Measurements from ENCODE around the gene SLC25A48.

SLC25A48 gene

GRCh38 chr5:135867599-135867998, 33.1 kb downstream of the SLC25A48 start:
- TF ChIP-seq CTCF (conservative IDR thresholded peaks at IDR 0.05; ENCODE audit: low read length): no peak
- TF ChIP-seq EZH2phosphoT487 (IDR thresholded peaks at IDR 0.05; ENCODE audit: borderline replicate concordance): no peak
- Histone ChIP-seq H3K9me2 (replicated peaks; ENCODE audit: low read depth, low read length) (no peaks in the 10 kb centered on the region), H3K4me2 (ENCODE audit: low read depth, low read length, poor library complexity, severe bottlenecking) (no peak overlapping the region), H2AFZ (ENCODE audit: low read length) (no peak overlapping the region), H3K4me3 (ENCODE audit: low read length, poor library complexity, severe bottlenecking) (no peak overlapping the region), H3K9me3 (ENCODE audit: insufficient read depth, low read depth, low read length) (no peaks in the 10 kb centered on the region), H3K79me2 (ENCODE audit: insufficient read depth, low read length) (no peaks in the 10 kb centered on the region), H3K36me3 (ENCODE audit: insufficient read depth, low read length) (no peaks in the 10 kb centered on the region), H3K9ac (ENCODE audit: low read depth, low read length, poor library complexity, severe bottlenecking) (no peak overlapping the region), H3K27me3 (ENCODE audit: insufficient read depth, low read length, poor library complexity, severe bottlenecking) (no peaks in the 10 kb centered on the region), H3K4me1 (ENCODE audit: insufficient read depth, low read length, poor library complexity, severe bottlenecking) (no peaks in the 10 kb centered on the region), H3F3A (ENCODE audit: low read depth) (no peaks in the 10 kb centered on the region), H4K20me1 (ENCODE audit: insufficient read depth, low read length, poor library complexity, severe bottlenecking) (no peaks in the 10 kb centered on the region)

- H3K4me3 ChIP-seq (ENCODE audit: low read length, poor library complexity, severe bottlenecking): no peak overlapping the region
- no peak overlapping the region for H2AFZ ChIP-seq (ENCODE audit: low read length)
- H3K4me2 ChIP-seq (ENCODE audit: low read depth, low read length, poor library complexity, severe bottlenecking): no peak overlapping the region
- H3K9ac ChIP-seq (ENCODE audit: low read depth, low read length, poor library complexity, severe bottlenecking): no peak overlapping the region
- H3K9me2 ChIP-seq (replicated peaks; ENCODE audit: low read depth, low read length): no peaks in the 10 kb centered on the region
- H3K9me3 ChIP-seq (ENCODE audit: insufficient read depth, low read depth, low read length): no peaks in the 10 kb centered on the region
- no peak for TF ChIP-seq EZH2phosphoT487 (IDR thresholded peaks at IDR 0.05; ENCODE audit: borderline replicate concordance)
- no peaks in the 10 kb centered on the region for H3F3A ChIP-seq (ENCODE audit: low read depth)
- no peaks in the 10 kb centered on the region for H4K20me1 ChIP-seq (ENCODE audit: insufficient read depth, low read length, poor library complexity, severe bottlenecking)
- no peaks in the 10 kb centered on the region for H3K4me1 ChIP-seq (ENCODE audit: insufficient read depth, low read length, poor library complexity, severe bottlenecking)
- H3K36me3 ChIP-seq (ENCODE audit: insufficient read depth, low read length): no peaks in the 10 kb centered on the region
- no peaks in the 10 kb centered on the region for H3K79me2 ChIP-seq (ENCODE audit: insufficient read depth, low read length)
- no peaks in the 10 kb centered on the region for H3K27me3 ChIP-seq (ENCODE audit: insufficient read depth, low read length, poor library complexity, severe bottlenecking)
Observed at GRCh38 chr5:135868681-135869080, 34.2 kb downstream of the SLC25A48 start.

- Histone ChIP-seq H2AFZ (ENCODE audit: low read length) (no peak overlapping the region), H3K79me2 (ENCODE audit: insufficient read depth, low read length) (no peaks in the 10 kb centered on the region), H3K4me3 (ENCODE audit: low read length, poor library complexity, severe bottlenecking) (no peak overlapping the region), H3K4me2 (ENCODE audit: low read depth, low read length, poor library complexity, severe bottlenecking) (no peak overlapping the region), H3K36me3 (ENCODE audit: insufficient read depth, low read length) (no peaks in the 10 kb centered on the region), H4K20me1 (ENCODE audit: insufficient read depth, low read length, poor library complexity, severe bottlenecking) (no peaks in the 10 kb centered on the region), H3K9ac (ENCODE audit: low read depth, low read length, poor library complexity, severe bottlenecking) (no peak overlapping the region), H3K27me3 (ENCODE audit: insufficient read depth, low read length, poor library complexity, severe bottlenecking) (no peaks in the 10 kb centered on the region), H3F3A (ENCODE audit: low read depth) (no peaks in the 10 kb centered on the region), H3K9me2 (replicated peaks; ENCODE audit: low read depth, low read length) (no peaks in the 10 kb centered on the region), H3K9me3 (ENCODE audit: insufficient read depth, low read depth, low read length) (no peaks in the 10 kb centered on the region), H3K4me1 (ENCODE audit: insufficient read depth, low read length, poor library complexity, severe bottlenecking) (no peaks in the 10 kb centered on the region)
- TF ChIP-seq CTCF (conservative IDR thresholded peaks at IDR 0.05; ENCODE audit: low read length) (no peak), EZH2phosphoT487 (IDR thresholded peaks at IDR 0.05; ENCODE audit: borderline replicate concordance) (no peak)
Observed at GRCh38 chr5:135869276-135869675, 34.8 kb downstream of the SLC25A48 start.

GRCh38 chr5:135869935-135870334, 35.5 kb downstream of the SLC25A48 start:
- H3K9me2 ChIP-seq (replicated peaks; ENCODE audit: low read depth, low read length): no peaks in the 10 kb centered on the region
- H3K4me2 ChIP-seq (ENCODE audit: low read depth, low read length, poor library complexity, severe bottlenecking): no peak overlapping the region
- no peaks in the 10 kb centered on the region for H3K79me2 ChIP-seq (ENCODE audit: insufficient read depth, low read length)
- no peak overlapping the region for H3K4me3 ChIP-seq (ENCODE audit: low read length, poor library complexity, severe bottlenecking)
- H3K9ac ChIP-seq (ENCODE audit: low read depth, low read length, poor library complexity, severe bottlenecking): no peak overlapping the region
- no peaks in the 10 kb centered on the region for H3K36me3 ChIP-seq (ENCODE audit: insufficient read depth, low read length)
- H3K4me1 ChIP-seq (ENCODE audit: insufficient read depth, low read length, poor library complexity, severe bottlenecking): no peaks in the 10 kb centered on the region
- no peaks in the 10 kb centered on the region for H3K27me3 ChIP-seq (ENCODE audit: insufficient read depth, low read length, poor library complexity, severe bottlenecking)
- H2AFZ ChIP-seq (ENCODE audit: low read length): no peak overlapping the region
- TF ChIP-seq EZH2phosphoT487 (IDR thresholded peaks at IDR 0.05; ENCODE audit: borderline replicate concordance): no peak
- TF ChIP-seq CTCF (conservative IDR thresholded peaks at IDR 0.05; ENCODE audit: low read length): no peak
- no peaks in the 10 kb centered on the region for H4K20me1 ChIP-seq (ENCODE audit: insufficient read depth, low read length, poor library complexity, severe bottlenecking)
- no peaks in the 10 kb centered on the region for H3K9me3 ChIP-seq (ENCODE audit: insufficient read depth, low read depth, low read length)
- no peaks in the 10 kb centered on the region for H3F3A ChIP-seq (ENCODE audit: low read depth)
